Bronchial epithelial cell (primary cell): ENCODE measurements around the gene DAGLA. TPM values are rescaled to one million over a fixed set of nuclear protein-coding genes. Genes with fewer than 3 reads are reported as not detected.

Experiments used
- DNase-seq: peaks from one replicate; pipeline ENCODE4 v3.0.0-alpha.2; 2010; ENCODE audit warnings: low read depth
- FAIRE-seq: peaks from 2 replicates; lab custom pipeline; 2011; peaks lifted over from hg19 to GRCh38; lab: Jason Lieb, UNC
- H3K27me3 ChIP-seq: 2 replicates; pipeline ENCODE4 v1.5.1; 2011; ENCODE audit warnings: low read length; ENCODE audit not compliant: control insufficient read depth, insufficient read depth
- H3K36me3 ChIP-seq: 2 replicates; pipeline ENCODE4 v1.5.1; 2011; ENCODE audit warnings: low read length; ENCODE audit not compliant: control insufficient read depth, insufficient read depth
- H3K4me3 ChIP-seq: 2 replicates; pipeline ENCODE4 v1.5.1; 2011; ENCODE audit warnings: mild to moderate bottlenecking, low read depth, low read length, control low read depth
- CTCF ChIP-seq: IDR thresholded peaks from 2 replicates; pipeline ENCODE4 v1.5.1; 2011; ENCODE audit warnings: mild to moderate bottlenecking, moderate library complexity, low read length, control low read depth, inconsistent platforms; ENCODE audit not compliant: insufficient read depth, severe bottlenecking
- total RNA-seq: library from RNA; depleted of rRNA; stranded (reverse); fragments of >200 nt; gene quantifications from 2 replicates; pipeline ENCODE4 v1.2.1, GENCODE V29; 2014

DAGLA gene
- total RNA-seq, 1 donor from 2014 or later, result under 0.01 TPM

- H3K36me3 ChIP-seq, result no peaks in the 10 kb centered on the region
- H3K27me3 ChIP-seq, result no peaks in the 10 kb centered on the region
- TF ChIP-seq CTCF, result no peak
- DNase-seq, result no peak
- H3K4me3 ChIP-seq, result no peak overlapping the region
- no peak for FAIRE-seq
Observed at GRCh38 chr11:61731952-61732675, 51.9 kb downstream of the DAGLA start.

DNA sequence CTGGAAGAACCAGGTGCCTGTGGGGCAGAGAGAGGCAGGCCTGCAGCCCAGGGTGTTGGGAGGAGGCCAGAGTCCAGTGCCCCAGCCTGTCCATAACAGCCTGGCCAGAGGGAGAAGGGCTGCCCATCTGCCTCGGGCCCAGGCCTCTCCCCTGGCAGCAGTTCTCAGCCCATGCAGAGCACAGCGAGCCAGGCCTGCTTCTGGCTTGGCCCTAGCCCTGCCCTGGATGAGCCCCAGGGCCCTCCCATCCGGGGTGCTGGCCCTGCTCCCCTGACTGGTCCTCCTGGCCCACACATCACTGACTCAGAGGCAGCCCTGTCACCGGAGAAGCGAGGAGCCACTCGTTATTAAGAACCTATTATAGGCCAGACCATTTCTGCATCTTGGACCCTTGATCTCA, 52.5 kb downstream of the DAGLA start:
- Histone ChIP-seq H3K36me3 (no peaks in the 10 kb centered on the region), H3K27me3 (no peaks in the 10 kb centered on the region), H3K4me3 (no peak overlapping the region)
- peak; percentile 49 for DNase-seq
- FAIRE-seq, result no peak
- no peak for TF ChIP-seq CTCF

- FAIRE-seq, result no peak
- Histone ChIP-seq H3K27me3 (no peaks in the 10 kb centered on the region), H3K4me3 (no peak overlapping the region), H3K36me3 (no peaks in the 10 kb centered on the region)
- TF ChIP-seq CTCF, result peak; percentile 99
- DNase-seq, result peak; percentile 68
Observed at GRCh38 chr11:61733120-61733978, 53.2 kb downstream of the DAGLA start.

- no peak for TF ChIP-seq CTCF
- Histone ChIP-seq H3K4me3 (no peak overlapping the region), H3K27me3 (no peaks in the 10 kb centered on the region), H3K36me3 (no peaks in the 10 kb centered on the region)
- no peak for DNase-seq
- no peak for FAIRE-seq
Observed at GRCh38 chr11:61734767-61735166, 54.6 kb downstream of the DAGLA start.

DNA sequence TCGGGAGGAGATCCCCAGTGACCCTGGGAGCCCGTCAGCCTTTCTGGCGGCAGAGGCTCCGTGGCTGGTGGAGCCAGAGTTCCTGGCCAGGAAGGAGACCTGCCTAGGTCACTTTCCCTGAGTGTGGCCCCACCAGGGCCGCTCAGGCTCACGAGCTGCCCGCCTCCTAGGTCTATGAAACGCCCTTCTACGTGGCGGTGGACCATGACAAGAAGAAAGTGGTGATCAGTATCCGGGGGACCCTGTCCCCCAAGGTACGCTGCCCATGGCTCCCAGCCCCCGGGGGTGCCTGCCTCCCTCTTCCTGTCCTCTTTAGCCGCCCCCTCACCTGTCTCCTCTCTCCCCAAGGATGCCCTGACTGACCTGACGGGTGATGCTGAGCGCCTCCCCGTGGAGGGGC, 55.2 kb downstream of the DAGLA start:
- Histone ChIP-seq H3K27me3 (no peaks in the 10 kb centered on the region), H3K36me3 (no peaks in the 10 kb centered on the region), H3K4me3 (no peak overlapping the region)
- no peak for TF ChIP-seq CTCF
- DNase-seq (no peak), FAIRE-seq (no peak)
